Subcutaneous adipose tissue (tissue), 4 donors: ENCODE measurements around the gene ST6GALNAC2. TPM values are rescaled to one million over a fixed set of nuclear protein-coding genes. Genes with fewer than 3 reads are reported as not detected.

Experiments
- CTCF ChIP-seq: fragments of 450-650 bp; IDR thresholded peaks from one replicate; pipeline ENCODE4 v1.5.1; 2016; ENCODE audit warnings: low read depth, mild to moderate bottlenecking, control low read depth, antibody characterized with exemption, moderate library complexity
- total RNA-seq, 4 donors: library from RNA; depleted of rRNA; stranded (reverse); fragments of >200 nt; gene quantifications; one replicate each; pipeline ENCODE4 v1.1.0, GENCODE V29; 2016

The ST6GALNAC2 gene
- total RNA-seq, 4 donors from 2014 or later = 4.2 to 18.0 (median 12.7) TPM

DNA sequence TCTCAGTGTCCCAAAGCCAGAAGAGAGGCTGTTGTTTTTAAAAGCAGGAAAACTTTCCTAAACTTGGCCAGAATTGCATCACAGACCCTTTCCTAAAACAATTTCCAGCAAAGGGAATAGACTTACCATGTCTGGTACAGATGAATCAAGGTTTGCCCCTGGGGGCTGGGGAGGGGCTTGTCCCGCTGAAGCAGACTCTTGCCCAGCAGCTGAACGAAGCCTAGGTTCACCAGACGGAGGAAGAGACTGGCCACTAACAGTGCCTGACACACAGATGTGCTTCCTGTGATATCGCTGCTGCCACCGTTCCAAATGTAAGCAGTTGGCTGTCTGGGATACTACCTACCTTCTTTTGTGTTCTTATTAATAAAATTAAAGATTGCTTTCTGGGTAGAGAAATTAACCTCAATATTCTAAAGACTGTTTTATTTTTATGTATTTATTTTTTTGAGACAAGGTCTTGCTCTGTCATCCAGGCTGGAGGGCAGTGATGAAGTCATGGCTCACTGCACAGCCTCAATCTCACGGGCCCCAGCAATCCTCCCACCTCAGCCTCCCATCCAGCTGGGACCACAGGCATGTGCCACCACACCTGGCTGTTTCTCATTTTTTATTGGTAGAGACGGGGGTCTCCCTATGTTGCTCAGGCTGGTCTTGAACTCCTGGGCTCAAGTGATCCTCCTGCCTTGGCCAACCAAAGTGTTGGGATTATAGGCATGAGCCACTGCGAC, 32.3 kb downstream of the ST6GALNAC2 start:
- TF ChIP-seq CTCF = no peak

DNA sequence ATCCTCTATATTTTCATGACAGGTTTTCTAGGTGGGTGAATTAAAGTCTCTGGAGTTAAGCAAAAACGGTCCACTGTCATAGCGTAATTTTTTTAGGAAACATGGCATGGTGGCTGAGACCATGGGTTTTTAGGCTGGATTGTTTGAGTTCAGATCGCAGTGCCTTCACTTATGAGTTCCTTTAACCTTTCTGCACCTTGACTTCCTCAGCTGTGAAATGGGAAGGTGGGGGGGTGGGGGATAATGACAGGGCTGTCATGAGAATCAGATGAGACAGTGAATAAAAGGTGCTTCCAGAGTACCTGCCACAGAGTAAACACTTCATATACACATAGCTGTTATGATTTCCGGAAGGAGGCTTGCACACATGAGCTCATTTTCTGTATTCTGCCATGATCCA, 34.0 kb downstream of the ST6GALNAC2 start:
- TF ChIP-seq CTCF = no peak

DNA sequence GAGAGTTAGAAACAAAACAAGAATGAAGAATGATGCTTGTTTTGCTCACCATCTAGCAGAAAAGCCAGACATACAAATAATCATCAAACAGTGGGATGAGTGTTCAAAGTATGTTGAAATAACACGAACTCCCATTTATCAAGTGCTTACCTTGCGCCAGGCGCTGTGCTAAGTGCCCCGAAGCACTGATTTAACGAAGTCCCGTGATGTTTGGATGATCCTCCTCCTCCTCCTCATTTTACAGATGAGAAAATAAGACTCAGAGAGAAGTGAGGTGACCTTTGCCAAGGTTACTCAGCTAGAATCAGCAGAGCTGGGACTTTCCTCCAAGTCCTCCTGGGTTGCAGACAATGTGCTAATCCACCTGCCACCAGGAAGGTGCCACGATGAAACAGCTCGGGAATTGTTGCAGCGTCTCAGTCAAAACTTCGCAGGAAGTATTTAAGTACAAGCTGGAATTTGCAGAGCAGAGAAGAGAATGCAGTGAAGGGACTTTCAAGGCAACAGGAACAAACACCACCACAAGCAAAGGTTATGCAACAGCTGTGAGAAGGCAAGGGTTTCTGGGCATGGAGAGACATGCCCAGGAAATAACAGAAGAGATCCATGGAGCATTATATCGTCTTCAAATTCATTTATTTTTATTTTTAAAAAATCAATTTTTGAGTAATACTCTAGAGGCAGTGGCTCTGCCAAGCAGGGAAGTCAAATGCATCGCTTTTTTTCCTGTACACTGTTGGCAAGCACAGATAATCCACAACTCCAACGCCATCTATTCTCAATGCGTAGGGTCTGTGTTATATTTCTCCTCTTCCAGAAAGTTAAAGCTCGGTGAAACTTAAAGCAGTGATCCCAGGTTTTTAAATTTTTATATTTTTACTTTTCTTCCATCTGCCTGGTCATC, 34.7 kb downstream of the ST6GALNAC2 start:
- no peak for TF ChIP-seq CTCF

DNA sequence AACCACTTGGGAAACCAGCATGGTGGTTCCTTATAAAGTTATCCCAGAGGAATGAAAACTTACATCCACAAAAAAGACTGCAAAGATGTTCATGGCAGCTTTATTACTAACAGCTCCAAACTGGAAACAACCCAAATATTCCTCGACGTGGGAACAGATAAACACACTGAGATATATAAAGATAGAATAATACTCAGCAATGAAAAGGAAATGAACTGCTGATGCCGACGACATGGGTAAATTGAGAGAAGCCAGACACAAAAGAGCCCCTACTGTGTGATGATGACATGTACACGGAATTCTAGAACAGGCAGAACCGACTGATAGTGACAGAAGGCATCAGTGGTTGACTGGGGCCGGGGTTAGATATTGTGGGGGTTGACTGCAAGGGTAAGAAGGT, 36.1 kb downstream of the ST6GALNAC2 start:
- no peak for TF ChIP-seq CTCF

DNA sequence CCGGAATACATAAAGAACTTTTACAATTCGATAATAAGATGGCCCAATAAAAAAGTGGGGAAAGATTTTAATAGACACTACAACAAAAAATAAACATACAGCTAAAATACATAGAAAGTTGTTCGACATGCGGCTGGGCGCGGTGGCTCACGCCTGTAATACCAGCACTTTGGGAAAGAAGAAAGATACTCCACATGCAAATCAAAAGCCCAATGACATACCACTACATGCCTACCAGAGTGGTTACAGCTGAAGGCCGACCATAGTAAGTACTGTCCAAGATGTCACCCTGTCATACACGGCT, 36.5 kb downstream of the ST6GALNAC2 start:
- no peak for TF ChIP-seq CTCF

DNA sequence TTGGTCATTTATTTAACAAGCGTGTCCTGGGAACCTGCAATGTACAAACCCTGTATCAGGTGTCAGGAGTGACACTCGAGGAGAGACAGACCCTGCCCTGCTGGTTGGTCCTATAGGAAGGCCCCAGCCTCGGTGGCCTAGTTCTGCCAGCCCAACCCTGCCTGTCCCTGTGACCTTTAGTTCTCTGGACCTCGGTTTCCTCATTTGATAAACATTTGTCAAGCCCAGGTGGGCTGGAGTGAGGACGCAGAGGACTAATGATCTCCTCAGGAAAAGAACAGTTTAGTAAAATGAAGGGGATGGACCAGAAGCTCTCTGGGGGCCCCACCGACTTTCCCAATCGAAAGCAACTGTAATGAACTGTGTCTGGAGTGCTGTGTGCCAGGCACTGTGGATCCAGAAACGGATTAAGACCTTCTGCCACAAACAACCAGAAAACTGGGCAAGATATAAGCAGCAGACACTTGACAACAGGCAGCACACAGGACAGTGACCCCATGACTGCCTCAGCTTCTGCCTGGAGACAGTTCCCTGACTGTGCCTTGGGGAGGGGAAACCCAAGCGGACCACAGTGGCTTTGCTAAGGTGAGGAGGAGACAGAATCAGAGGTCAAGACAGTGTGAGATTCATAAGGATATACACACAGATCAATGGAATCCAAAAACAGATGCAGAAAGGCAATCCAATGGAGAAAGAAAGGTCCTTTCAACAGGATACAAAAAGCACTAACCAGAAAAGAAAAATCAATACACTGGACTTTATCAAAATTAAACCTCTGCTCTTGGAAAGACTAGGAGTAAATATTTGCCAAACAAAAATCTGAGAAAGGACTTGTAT, 37.1 kb downstream of the ST6GALNAC2 start:
- TF ChIP-seq CTCF = no peak
